Lower leg skin (tissue), 4 donors: ENCODE data around the gene RPP40. TPM values are rescaled to one million over a fixed set of nuclear protein-coding genes. Genes with fewer than 3 reads are reported as not detected.
A peak's percentile ranks its signal among the peaks of the same experiment; 100 is the strongest.

Experiments
- DNase-seq, 2 donors: peaks; one replicate each; pipeline ENCODE4 v3.0.0-alpha.2; 2019; ENCODE audit warnings: low spot score in 2 of 2
- H3K4me3 ChIP-seq: fragments of 200-600 bp; sonication (generic); 2 replicates; pipeline ENCODE4 v1.5.1; 2017; ENCODE audit warnings: mild to moderate bottlenecking, low read depth; ENCODE audit not compliant: poor library complexity, severe bottlenecking
- POLR2A ChIP-seq, 2 donors: fragments of 450-650 bp; IDR thresholded peaks; one replicate each; pipeline ENCODE4 v1.6.1; 2016 to 2017; ENCODE audit warnings: antibody characterized with exemption in 2 of 2, mild to moderate bottlenecking in 1 of 2, moderate library complexity in 1 of 2
- WGBS, 2 donors: methylation state at CpG; one replicate each; pipeline ENCODE4 v1.1.5; 2018; 5-methylcytosine and 5-hydroxymethylcytosine counted together
- intact Hi-C: fragments of 100-400 bp; cut with DNase I; formaldehyde crosslinking; loops from one replicate; pipeline ENCODE4 v1.15.0; 2023; ENCODE audit warnings: low total_unique reads
- total RNA-seq, 4 donors: library from RNA; depleted of rRNA; stranded (reverse); fragments of >200 nt; gene quantifications; one replicate each; pipeline ENCODE4 v1.1.0, GENCODE V29; 2016
- TF ChIP-seq, protein P1 (sequence below), 3 donors: fragments of 450-650 bp; IDR thresholded peaks; one replicate each; pipeline ENCODE4 v1.5.1; 2016; ENCODE audit warnings: antibody characterized with exemption in 3 of 3, mild to moderate bottlenecking in 3 of 3, moderate library complexity in 2 of 3

RPP40 gene
- total RNA-seq, 4 donors from 2014 or later, result 3.4 to 12.3 (median 6.8) TPM

DNA sequence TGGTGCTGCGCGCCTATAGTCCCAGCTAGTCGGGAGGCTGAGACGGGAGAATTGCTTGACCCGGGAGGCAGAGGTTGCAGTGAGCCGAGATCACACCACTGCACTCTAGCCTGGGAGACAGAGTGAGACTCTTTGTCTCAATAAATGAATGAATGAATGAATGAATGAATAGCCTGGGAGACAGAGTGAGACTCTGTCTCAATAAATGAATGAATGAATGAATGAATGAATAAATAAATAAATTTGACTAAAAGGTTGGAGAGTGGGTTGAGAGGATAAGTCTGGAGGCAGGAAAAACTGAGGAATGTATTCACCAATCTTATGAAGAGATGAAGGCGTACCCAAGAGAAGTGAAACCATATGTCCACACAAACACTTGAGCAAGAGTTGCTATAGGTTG, 24.5 kb upstream of the RPP40 start:
- intact Hi-C loops, result no loop called here
- no peak for DNase-seq

DNA sequence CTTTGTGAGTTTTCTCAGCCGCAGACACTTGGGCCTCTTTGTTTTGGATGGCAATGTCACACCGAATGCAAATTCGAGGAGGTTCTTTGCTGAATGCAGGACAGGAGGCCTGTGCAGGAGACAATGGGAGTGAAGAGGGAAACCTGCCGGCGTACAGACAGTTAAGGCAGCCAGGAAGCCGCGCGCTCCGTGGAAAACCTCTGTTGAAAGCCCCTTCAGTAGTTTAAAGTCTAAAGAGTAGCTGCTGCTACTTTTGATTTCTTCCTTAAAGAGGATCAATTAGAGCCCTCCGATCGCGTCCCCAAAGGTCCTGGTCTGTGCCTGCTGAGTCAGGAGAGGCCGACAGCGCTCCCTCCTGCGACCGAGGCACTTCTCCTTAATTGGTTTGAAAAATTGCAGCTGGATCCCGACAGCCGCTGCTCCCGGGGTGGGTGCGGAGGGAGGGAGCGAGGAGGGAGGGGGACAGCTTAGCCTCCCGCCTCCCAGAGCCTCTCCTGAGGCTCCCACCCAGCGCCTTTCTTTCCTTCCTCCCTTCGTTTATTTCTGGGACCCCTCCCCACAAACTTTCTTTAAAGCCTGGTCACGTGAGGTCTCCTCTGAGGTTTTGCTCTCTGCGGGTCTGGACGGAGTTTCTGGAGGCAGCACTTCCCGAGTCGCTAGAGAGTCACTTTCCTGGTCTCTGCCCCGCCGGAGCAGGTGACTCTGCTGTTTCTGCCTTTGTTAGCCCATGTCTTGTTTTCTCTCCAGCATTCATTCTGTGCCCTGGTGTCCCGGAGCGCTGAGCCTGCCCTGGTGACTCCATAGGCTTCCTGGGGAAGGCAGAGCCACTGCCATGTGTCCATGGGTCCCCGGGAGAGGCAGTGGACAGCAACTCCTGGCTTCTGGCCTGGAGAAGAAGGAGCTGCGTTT, 22.3 kb upstream of the RPP40 start:
- WGBS, 2 donors, result 3% methylated on average over 35 of the region's 35 CpGs
- intact Hi-C loops, result no loop called here
- H3K4me3 ChIP-seq, result peak overlapping the region; percentile 31
- DNase-seq, result peak in 1 of 2 donors; percentile 91
- TF ChIP-seq, protein P1, sequence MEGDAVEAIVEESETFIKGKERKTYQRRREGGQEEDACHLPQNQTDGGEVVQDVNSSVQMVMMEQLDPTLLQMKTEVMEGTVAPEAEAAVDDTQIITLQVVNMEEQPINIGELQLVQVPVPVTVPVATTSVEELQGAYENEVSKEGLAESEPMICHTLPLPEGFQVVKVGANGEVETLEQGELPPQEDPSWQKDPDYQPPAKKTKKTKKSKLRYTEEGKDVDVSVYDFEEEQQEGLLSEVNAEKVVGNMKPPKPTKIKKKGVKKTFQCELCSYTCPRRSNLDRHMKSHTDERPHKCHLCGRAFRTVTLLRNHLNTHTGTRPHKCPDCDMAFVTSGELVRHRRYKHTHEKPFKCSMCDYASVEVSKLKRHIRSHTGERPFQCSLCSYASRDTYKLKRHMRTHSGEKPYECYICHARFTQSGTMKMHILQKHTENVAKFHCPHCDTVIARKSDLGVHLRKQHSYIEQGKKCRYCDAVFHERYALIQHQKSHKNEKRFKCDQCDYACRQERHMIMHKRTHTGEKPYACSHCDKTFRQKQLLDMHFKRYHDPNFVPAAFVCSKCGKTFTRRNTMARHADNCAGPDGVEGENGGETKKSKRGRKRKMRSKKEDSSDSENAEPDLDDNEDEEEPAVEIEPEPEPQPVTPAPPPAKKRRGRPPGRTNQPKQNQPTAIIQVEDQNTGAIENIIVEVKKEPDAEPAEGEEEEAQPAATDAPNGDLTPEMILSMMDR (IDR thresholded peaks at IDR 0.05), result no peak
- no peak for TF ChIP-seq POLR2A (IDR thresholded peaks at IDR 0.05)

More for the DNA sequence above, 24.5 kb upstream of the RPP40 start:
- WGBS, 2 donors, result 95% methylated on average over 7 of the region's 7 CpGs
- TF ChIP-seq POLR2A (IDR thresholded peaks at IDR 0.05), result no peak
- TF ChIP-seq, protein P1 (IDR thresholded peaks at IDR 0.05), result no peak
- no peak overlapping the region for H3K4me3 ChIP-seq

DNA sequence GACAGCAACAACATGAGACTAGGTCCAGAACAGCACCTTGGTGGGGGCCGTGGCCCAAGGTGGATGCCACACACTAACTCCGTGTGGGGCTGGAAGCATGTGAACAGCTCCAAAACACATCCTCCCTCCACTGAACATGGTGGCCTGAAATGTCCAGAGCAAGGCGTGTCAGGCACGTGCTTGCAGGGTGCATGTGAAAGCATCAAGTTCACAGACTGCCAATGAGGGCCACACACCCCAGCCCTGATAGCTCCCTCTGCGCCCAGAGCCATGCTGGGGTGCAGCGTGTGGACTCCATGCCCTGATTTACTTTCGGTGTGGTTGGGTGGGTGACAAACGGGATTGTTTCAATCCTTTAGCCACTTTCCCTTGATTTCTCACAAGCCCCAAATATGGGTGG, 20.1 kb upstream of the RPP40 start:
- 95 to 96% methylated on average over 8 of the region's 8 CpGs for WGBS, 2 donors
- TF ChIP-seq, protein P1 (IDR thresholded peaks at IDR 0.05), result no peak
- no peak for TF ChIP-seq POLR2A (IDR thresholded peaks at IDR 0.05)
- H3K4me3 ChIP-seq, result no peak overlapping the region
- no peak for DNase-seq
- intact Hi-C loops, result no loop called here

DNA sequence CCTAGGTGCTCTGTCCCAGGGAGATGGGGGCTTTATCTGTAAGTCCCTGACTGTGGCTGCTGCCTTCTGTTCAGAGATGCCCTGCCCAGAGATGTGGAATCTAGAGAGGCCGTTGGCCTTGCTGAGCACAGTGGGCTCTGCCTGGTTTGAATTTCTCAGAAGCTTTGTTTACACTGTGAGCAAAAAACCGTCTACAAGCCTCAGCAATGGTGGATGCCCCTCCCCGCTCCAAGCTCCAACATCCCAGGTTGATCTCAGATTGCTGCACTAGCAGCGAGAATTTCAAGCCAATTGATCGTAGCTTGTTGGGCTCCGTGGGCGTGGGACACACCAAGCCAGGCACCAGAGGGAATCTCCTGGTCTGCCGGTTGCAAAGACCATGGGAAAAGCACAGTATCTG, 16.3 kb upstream of the RPP40 start:
- WGBS, 2 donors, result 72 to 73% methylated on average over 7 of the region's 8 CpGs
- DNase-seq, result no peak
- intact Hi-C loops, result no loop called here
- TF ChIP-seq POLR2A (IDR thresholded peaks at IDR 0.05), result no peak
- TF ChIP-seq, protein P1 (IDR thresholded peaks at IDR 0.05), result no peak
- no peak overlapping the region for H3K4me3 ChIP-seq

DNA sequence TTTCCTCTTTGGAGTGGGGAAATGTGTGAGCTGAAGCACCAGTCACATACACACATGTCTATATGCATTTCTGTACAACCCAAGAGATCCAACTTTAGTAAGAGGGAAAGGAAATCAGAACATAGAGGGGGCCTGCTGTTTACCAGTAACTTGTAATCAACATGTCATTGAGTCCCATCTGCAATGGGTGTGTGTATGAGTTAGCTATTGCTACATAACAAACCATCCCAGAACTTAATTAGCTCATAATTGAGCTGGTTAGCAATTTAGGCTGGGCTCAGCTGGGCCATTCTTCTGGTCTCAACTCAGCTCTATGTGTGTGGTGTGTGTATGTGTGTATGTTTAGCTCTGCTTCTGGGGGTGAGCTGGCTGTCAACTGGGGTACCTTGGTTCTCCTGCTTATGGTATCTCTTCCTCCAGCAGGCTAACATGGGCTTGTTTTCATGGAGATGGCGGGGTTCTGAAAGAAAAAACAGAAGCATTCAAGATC, 10.3 kb upstream of the RPP40 start:
- DNase-seq, result no peak
- 0 to 3% methylated on average over 1 of the region's 1 CpG for WGBS, 2 donors
- no peak overlapping the region for H3K4me3 ChIP-seq
- no peak for TF ChIP-seq POLR2A (IDR thresholded peaks at IDR 0.05)
- TF ChIP-seq, protein P1 (IDR thresholded peaks at IDR 0.05), result no peak
- intact Hi-C loops, result no loop called here
